Measurements from ENCODE around the gene SIPA1L3.
"Not testable (repeated sequence)": the region's sequence is repeated elsewhere in the genome, so short reads cannot be mapped to it uniquely, and the experiment has no call there.

SIPA1L3 gene

DNA sequence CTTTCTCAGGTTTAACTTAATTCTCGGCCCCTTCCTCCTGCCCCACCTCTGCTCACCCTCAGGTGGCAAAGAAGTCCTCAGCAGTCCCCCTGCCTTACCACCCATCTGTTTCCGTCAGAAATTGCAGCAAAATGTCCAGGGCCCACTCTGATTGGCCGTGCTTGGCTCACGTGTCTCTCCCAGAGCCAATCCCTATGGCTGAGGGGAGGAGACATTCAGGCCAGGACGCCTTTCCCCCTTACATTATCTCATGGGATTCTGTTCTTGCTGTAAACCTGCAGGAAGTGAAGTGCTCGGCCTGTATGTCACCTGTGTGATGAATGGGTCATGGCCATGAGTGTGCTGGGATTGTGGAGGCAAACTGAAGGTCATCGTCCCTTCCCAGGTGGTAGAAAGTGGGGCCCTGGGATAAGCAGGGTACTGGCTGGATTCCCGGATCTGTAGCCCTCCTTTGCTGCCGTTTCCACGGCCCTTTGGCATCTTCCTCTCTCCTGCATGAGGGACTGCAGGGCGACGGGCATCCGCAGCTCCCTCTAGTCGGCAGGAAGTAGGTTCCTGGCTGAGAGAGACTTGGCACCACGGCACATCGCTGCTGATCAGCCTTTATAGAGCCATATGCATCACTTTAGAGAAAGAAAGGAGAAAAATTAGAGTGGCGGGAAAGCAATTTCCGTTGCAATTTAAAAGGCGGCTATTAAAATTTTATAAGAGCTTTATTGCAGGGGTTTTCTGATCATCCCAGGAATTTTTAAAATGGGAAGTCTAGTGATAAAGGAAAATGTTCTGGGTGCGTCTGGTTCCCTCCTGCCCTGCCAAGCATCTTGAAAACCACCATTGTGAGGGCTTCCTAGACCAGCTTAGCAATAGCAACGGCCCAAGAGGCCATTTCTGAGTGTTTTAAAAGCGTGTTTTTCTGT, 118.2 kb downstream of the SIPA1L3 start:
- no peak for DNase-seq

DNA sequence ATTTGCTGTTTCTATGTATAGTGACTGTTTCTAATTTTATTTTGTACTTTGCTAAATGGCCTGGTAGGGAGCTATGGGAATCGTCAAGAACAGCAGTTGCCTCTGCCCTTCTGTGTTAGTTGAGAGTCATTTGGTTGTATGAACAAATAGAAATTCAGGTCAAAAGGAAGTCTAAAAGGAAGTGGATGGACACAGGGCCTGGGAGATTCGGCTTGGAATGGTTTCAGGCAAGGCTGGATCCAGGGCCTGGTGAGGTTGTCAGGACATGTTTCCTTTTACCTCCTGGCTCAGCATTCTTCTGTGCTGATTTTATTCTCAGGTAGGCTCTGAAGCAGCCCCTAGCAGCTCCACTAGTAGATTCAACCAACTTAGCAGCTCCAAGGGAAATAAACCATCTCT, 118.9 kb downstream of the SIPA1L3 start:
- DNase-seq: no peak

GRCh38 chr19:38028913-38029510, 122.0 kb downstream of the SIPA1L3 start:
- DNase-seq: no peak

- not testable (repeated sequence) for DNase-seq
These were observed 123.0 kb downstream of the SIPA1L3 start for GRCh38 chr19:38030001-38030400.

GRCh38 chr19:38030686-38031422, 123.8 kb downstream of the SIPA1L3 start:
- no peak for DNase-seq

- DNase-seq: no peak
These were observed 124.4 kb downstream of the SIPA1L3 start for GRCh38 chr19:38031423-38031770.

GRCh38 chr19:38032151-38032550, 125.1 kb downstream of the SIPA1L3 start:
- no peak for DNase-seq

DNA sequence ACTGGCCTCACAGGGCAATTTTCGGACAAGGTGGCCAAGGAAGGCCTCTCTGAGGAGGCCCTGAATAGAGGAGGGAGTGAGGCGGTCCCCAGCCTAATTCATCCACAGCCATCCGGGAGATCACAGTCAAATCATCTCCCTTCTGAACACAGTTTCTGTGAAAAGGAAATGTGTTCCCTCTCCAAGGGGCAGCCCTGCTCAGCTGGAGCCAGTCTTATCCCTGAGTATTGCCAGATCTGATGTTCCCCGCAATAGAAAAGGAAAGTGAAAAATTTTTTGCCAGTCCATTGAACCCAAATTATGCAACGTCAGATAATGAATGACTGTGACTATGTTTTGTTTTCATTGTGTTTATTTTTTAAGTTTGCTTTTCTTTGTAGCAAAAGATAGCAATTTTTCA, 125.9 kb downstream of the SIPA1L3 start:
- no peak for DNase-seq

GRCh38 chr19:38033658-38034491, 126.9 kb downstream of the SIPA1L3 start:
- DNase-seq: no peak

DNA sequence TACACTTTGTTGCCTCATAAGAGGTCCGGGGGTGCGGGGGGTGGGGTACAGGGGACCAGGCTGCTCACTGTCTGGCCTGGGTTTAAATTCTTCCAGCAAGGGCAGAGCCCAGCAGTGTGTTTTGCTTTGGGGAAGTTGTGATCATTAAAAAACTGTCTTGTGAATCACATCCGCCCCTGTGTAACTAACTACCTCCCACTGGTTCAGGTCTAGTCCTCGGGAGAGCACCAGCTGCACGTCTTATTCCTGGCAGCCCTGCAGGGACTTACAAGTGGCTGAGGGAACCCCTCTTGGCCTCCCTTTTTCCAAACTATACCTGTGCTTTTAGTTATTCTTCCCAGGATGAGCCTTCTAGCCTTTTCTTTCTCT, 127.5 kb downstream of the SIPA1L3 start:
- DNase-seq: no peak

DNA sequence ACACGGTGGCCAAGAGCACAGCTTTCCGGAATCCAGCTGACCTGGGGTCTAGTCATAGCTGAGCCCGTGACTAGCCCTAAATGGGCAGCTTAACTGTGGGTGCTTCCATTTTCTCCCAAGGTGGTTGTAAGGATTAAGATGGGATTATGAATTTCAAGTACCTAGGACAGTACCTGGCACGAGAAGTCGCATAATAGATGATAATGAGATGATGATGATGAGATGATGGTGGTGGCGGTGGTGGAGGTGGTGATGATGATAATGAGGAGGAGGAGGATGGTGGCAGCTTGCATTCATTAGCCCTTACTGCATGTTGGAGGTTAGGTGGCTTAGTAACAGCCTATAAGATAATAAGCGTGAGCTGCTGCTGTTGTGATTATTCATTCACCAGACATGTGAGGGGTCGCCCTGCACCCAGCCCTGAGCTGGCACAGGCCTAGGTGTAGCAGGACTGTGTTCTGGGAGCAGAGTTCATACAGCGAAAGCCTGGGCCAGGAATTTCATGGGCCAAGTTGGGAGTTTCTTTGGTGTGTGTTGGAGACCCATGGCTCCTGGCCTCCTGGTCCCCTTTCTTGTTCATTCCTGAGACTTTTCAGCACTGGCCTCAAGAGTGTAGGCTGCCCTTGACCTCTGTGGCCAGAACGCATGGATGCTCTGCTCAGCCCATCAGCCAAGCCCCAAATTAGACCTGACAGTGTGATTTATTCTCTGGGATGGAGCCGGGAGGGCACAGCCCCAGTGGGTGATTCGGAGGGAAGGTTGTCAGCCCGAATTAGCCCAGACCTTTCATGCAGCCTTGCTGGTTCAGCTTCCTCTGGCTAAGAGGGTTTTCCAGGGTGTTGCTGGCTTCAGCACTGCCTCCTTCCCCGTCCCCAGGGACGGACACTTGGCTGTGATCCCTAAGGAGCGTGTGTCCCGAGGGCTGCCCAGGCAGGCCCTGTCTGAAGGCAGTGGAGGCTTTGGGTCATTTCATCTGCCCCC, 128.8 kb downstream of the SIPA1L3 start:
- no peak for DNase-seq

- no peak for DNase-seq
These were observed 130.0 kb downstream of the SIPA1L3 start for GRCh38 chr19:38036707-38037611.

GRCh38 chr19:38039966-38040365, 133.0 kb downstream of the SIPA1L3 start:
- no peak for DNase-seq

- DNase-seq: no peak
These were observed 135.1 kb downstream of the SIPA1L3 start for GRCh38 chr19:38042132-38042531.

DNA sequence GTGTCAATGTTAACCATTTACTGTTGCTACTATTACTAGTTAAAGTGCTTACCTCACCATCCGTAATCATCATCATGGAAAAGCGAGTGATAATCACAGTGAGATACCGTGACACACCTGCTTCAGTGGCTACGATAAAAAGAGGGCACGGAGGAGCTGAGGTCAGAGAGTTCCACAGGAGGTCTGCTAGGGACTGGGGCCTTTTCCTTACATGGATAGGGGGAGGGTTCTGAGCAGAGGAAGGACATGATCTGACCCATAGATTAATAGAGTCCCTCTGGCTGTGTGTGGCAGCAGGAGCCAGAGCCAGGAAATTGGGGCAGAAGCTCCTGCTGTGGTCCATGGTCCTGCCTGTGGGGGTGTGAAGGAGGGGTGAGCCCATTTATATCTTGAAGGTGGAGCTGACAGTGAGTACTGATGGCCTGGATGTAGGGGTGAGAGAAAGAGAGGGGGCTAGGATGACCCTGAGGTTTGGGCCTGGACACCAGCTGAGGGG, 136.7 kb downstream of the SIPA1L3 start:
- DNase-seq: no peak

GRCh38 chr19:38044267-38045111, 137.5 kb downstream of the SIPA1L3 start:
- DNase-seq: no peak

DNA sequence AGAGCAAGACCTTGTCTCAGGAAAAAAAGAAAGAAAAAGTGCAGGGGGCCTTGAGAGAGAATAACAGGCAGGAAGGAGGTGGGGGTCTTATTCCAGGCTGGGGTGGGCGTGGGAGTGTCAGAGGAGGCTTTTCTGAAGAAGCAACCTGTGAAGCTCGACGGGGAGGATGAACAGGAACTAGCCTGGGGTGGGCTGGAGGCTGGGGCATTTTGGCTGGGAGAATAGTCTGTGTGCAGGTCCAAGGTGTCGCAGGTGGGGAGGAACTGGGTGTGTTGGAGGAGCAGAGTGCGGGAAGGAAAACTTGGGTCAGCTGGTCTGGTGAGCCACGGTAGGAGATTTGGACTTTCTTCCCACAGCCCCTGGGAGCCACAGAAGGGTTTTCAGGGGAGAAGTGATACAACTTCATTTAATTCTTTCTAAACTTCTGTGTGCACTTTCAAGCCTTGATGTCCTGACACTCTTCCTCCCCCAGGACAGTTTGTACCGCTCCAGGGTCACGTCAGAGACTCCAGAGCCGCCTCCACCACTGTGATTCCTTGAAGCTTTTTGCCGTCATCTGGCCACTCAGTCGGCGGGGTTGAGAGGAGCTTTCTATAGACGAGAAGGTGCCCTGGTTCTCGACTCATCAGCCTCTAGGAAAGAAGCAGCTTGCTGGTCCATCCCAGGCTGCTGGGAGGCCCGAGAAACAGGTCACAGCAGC, 138.7 kb downstream of the SIPA1L3 start:
- no peak for DNase-seq

- DNase-seq: peak; percentile 4
These were observed 139.4 kb downstream of the SIPA1L3 start for GRCh38 chr19:38046254-38047048.

Measured in CD4-positive, alpha-beta T cell treated with Interleukin-4 for 4 hours (primary cell).